ENCODE results near the gene DPEP2NB.
"Not testable (repeated sequence)": the region's sequence is repeated elsewhere in the genome, so short reads cannot be mapped to it uniquely, and the experiment has no call there.

Gene DPEP2NB

GRCh38 chr16:67979955-67980678, 35.6 kb downstream of the DPEP2NB start, which contains the start of gene DPEP3:
Gene DPEP3 (minus strand): TSS chr16:67980499. CDS start chr16:67980380, 119 bp downstream.
- no peak for DNase-seq

- DNase-seq, result no peak
Observed at GRCh38 chr16:67977469-67978227, 38.1 kb downstream of the DPEP2NB start.

- no peak for DNase-seq
Observed at GRCh38 chr16:67977005-67977404, 38.7 kb downstream of the DPEP2NB start.

GRCh38 chr16:67976205-67976604, 39.5 kb downstream of the DPEP2NB start:
- no peak for DNase-seq

GRCh38 chr16:67975321-67976105, 40.2 kb downstream of the DPEP2NB start:
- DNase-seq, result no peak

GRCh38 chr16:67972285-67972684, 43.4 kb downstream of the DPEP2NB start:
- DNase-seq, result not testable (repeated sequence)

GRCh38 chr16:67971111-67971510, 44.6 kb downstream of the DPEP2NB start:
- DNase-seq, result no peak

GRCh38 chr16:67969254-67970039, 46.3 kb downstream of the DPEP2NB start:
- peak; percentile 41 for DNase-seq

- peak; percentile 77 for DNase-seq
Observed at GRCh38 chr16:67968400-67969253, 47.1 kb downstream of the DPEP2NB start, which contains the start of gene SLC12A4. Gene SLC12A4 (minus strand): TSS chr16:67968637. CDS start chr16:67968553, 84 bp downstream.

GRCh38 chr16:67967958-67968399, 47.7 kb downstream of the DPEP2NB start:
- peak; percentile 53 for DNase-seq

- no peak for DNase-seq
Observed at GRCh38 chr16:67967183-67967957, 48.3 kb downstream of the DPEP2NB start.

- DNase-seq, result no peak
Observed at GRCh38 chr16:67966549-67967182, 49.0 kb downstream of the DPEP2NB start.

- no peak for DNase-seq
Observed at GRCh38 chr16:67965668-67966548, 49.8 kb downstream of the DPEP2NB start.

GRCh38 chr16:67964477-67965131, 51.1 kb downstream of the DPEP2NB start:
- no peak for DNase-seq

- DNase-seq, result peak; percentile 45
Observed at GRCh38 chr16:67963662-67964321, 51.9 kb downstream of the DPEP2NB start.
